T-cell (primary cell): Measurements from ENCODE around the gene MYH9. TPM values are rescaled to one million over a fixed set of nuclear protein-coding genes. Genes with fewer than 3 reads are reported as not detected.

Experiments
- ATAC-seq, 4 experiments: fragments of 200-7000 bp in 3 of 4; fragments of 150-1000 bp in 1 of 4; cut with Tn5 transposase; replicated peaks in 1 of 4; 1 replicate in 3 of 4; 2 replicates in 1 of 4; pipeline ENCODE4 v1.10.0; 2021; ENCODE audit warnings: moderate library complexity in 3 of 4, mild to moderate bottlenecking in 2 of 4, moderate number of reproducible peaks in 1 of 4
- CTCF ChIA-PET, 2 donors: fragments of 300-600 bp; sonication (Branson Sonifier 250); formaldehyde crosslinking; loops; one replicate each; lab custom pipeline; 2022; ENCODE audit warnings: antibody characterized with exemption in 2 of 2; lab: Charles Lee
- POLR2A ChIA-PET, 2 donors: fragments of 300-600 bp; sonication (Branson Sonifier 250); formaldehyde crosslinking; loops; one replicate each; lab custom pipeline; 2022; ENCODE audit warnings: antibody characterized with exemption in 2 of 2; lab: Charles Lee
- DNase-seq, 35 experiments: peaks; one replicate each; pipeline versions ENCODE4 v3.0.0 to v3.0.0-alpha.2; 2013 to 2023
- H3K27ac ChIP-seq: one replicate; pipeline ENCODE4 v1.5.1; 2013; ENCODE audit warnings: low read length
- H3K27me3 ChIP-seq, 2 experiments: replicated peaks in 1 of 2; 1 replicate in 1 of 2; 2 replicates in 1 of 2; pipeline versions ENCODE4 v1.6.1 to v1.7.0; 2013; ENCODE audit warnings: low read length in 1 of 2, mixed read lengths in 1 of 2; ENCODE audit not compliant: control insufficient read depth in 2 of 2, insufficient read depth in 2 of 2; ENCODE audit errors: extremely low read depth in 1 of 2
- H3K36me3 ChIP-seq, 2 donors: 1 replicate in 1 of 2; 2 replicates in 1 of 2; pipeline versions ENCODE4 v1.6.1 to v1.7.0; 2013; ENCODE audit warnings: low read length in 1 of 2; ENCODE audit not compliant: control insufficient read depth in 2 of 2, insufficient read depth in 1 of 2; ENCODE audit errors: extremely low read depth in 1 of 2
- H3K4me1 ChIP-seq, 2 experiments: 1 replicate in 1 of 2; 2 replicates in 1 of 2; pipeline versions ENCODE4 v1.6.1 to v1.7.0; 2013; ENCODE audit warnings: low read length in 2 of 2, mixed read lengths in 1 of 2; ENCODE audit not compliant: insufficient read depth in 2 of 2, control insufficient read depth in 1 of 2; ENCODE audit errors: extremely low read depth in 1 of 2
- H3K4me3 ChIP-seq, 2 donors: 1 replicate in 1 of 2; 2 replicates in 1 of 2; pipeline versions ENCODE4 v1.5.1 to v1.7.0; 2013; ENCODE audit warnings: mild to moderate bottlenecking in 2 of 2, low read length in 1 of 2, moderate library complexity in 1 of 2; ENCODE audit not compliant: control insufficient read depth in 1 of 2; ENCODE audit errors: extremely low read depth in 1 of 2
- H3K9me3 ChIP-seq: 2 replicates; pipeline ENCODE4 v1.7.0; 2013
- H3K27ac Mint-ChIP-seq, 2 donors: one replicate each; pipeline ENCODE4 v1.8.0; 2020 to 2021; ENCODE audit warnings: mild to moderate bottlenecking in 2 of 2, mixed read lengths in 2 of 2
- H3K27me3 Mint-ChIP-seq, 2 donors: one replicate each; pipeline ENCODE4 v1.8.0; 2021 to 2022; ENCODE audit warnings: mixed read lengths in 2 of 2
- H3K36me3 Mint-ChIP-seq: one replicate; pipeline ENCODE4 v1.8.0; 2021; ENCODE audit warnings: mixed read lengths
- H3K4me1 Mint-ChIP-seq, 3 donors: one replicate each; pipeline ENCODE4 v1.8.0; 2020 to 2022; ENCODE audit warnings: mixed read lengths in 3 of 3, mild to moderate bottlenecking in 1 of 3
- H3K4me3 Mint-ChIP-seq, 3 donors: one replicate each; pipeline ENCODE4 v1.8.0; 2020 to 2022; ENCODE audit warnings: mild to moderate bottlenecking in 3 of 3, mixed read lengths in 3 of 3, moderate library complexity in 3 of 3
- H3K9me3 Mint-ChIP-seq, 3 donors: one replicate each; pipeline ENCODE4 v1.8.0; 2020 to 2022; ENCODE audit warnings: mixed read lengths in 3 of 3
- WGBS: methylation state at CpG from one replicate; pipeline ENCODE4 v1.1.5; 2013; ENCODE audit warnings: missing lambda C conversion rate; ENCODE audit not compliant: insufficient coverage; 5-methylcytosine and 5-hydroxymethylcytosine counted together
- total RNA-seq, 35 experiments: library from RNA in 6 of 35; stranded (reverse) in 6 of 35; fragments of 120-200 nt in 1 of 35; gene quantifications; one replicate each; pipeline versions ENCODE4 v1.2.1 to v1.2.4 and lab custom pipeline; 2013 to 2026

Gene MYH9
- total RNA-seq, 5 donors from 2014 or later (not counting 1 experiment from before 2014, with no cell fraction given), result 816 to 1,109 (median 896) TPM

DNA sequence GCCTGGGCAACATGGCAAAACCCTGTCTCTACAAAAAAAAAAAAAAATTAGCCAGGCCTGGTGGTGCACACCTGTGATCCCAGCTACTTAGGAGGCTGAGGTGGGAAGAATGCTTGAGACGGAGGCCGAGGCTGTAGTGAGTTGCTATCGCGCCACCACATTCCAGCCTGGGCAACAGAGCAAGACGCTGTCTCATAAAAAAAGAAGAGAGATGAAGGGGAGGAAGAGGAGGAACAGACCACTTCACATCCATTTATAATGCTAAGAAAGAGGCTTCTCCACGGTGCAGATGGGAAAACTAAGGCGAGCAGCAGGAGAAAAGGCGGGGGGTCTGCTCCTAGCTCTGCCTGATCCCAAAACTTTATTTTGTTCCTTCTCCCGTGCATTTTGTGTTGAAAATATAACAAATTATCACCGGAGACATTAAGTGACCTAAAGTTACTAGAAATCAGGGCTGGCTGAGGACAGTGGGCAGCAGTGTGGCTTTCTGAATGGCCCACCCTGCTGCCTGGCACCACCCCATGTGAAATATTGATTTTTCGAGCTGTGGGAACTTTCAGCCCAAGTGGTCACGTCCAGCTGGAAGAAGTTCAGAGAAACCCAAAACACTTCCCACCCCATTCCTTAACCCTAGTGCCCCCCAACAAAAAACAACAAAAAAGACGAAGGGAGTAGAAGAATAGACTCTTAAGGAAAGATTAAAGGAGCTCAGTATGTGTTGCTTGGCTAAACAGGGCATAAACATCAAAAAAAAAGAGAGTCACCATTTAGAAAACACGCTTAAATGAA is 9.5 kb downstream of the MYH9 start:
- Mint-ChIP-seq H3K36me3 (peaks cover 39% of the 10 kb centered on the region), H3K4me1 (peaks cover 91 to 94% (median 93%) of the 10 kb centered on the region in 3 donors), H3K4me3 (peak overlapping the region; percentile 79 to 98 (median 80)), H3K27me3 (no peaks in the 10 kb centered on the region), H3K27ac (peak overlapping the region; percentile 99 to 100), H3K9me3 (no peaks in the 10 kb centered on the region)
- CTCF ChIA-PET, result interaction anchor here (0.6 to 2.2 kb wide), 7 partner anchors 10 to 92 kb away, joined by 3 to 11 read pairs (median 5); partner anchors contain the start of gene MYH9 (in 1 of the 2)
- H3K9me3 ChIP-seq, result no peaks in the 10 kb centered on the region
- no CpG with 5 or more reads among the region's 14 CpGs for WGBS
- POLR2A ChIA-PET, result interaction anchor here (0.5 to 7.1 kb wide), 10 partner anchors 14 to 730 kb away, joined by 3 to 64 read pairs (median 4); no protein-coding TSS in a partner anchor
- ATAC-seq (no peak), DNase-seq (no peak)
- H3K36me3 ChIP-seq, result peaks cover 1 to 22% of the 10 kb centered on the region in 2 donors
- H3K27me3 ChIP-seq, result no peaks in the 10 kb centered on the region
- peaks cover 78 to 100% of the 10 kb centered on the region in 2 experiments for H3K4me1 ChIP-seq
- H3K27ac ChIP-seq, result peak overlapping the region; percentile 89
- peak overlapping the region; percentile 23 to 31 for H3K4me3 ChIP-seq

DNA sequence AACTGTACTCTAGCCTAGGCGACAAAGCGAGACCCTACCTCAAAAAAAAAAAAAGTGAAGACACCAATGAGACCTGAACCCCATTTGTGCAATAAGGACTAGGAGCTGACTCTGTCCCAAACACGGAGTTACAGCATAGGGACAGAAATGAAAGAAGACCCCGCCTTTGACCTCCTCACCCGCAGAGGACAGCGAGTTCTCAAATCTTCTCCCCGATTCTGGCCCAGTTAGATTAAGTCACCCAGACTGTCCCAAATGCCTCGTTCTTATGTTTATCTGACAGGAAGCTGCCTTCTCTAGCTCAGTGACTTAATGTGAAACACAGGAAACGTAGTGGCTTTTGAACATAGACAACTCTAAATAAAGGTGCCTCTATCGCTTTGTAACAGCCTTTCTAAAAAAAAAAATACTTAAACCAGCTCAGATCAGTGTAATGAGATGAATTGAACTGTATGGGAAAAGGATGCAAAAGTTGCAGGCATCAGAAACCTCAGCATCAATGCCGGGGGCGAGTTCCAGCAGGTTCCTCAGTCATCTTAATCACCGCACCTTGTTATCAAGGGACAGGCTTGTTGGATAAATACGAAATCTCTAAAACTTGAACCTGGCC is 10.6 kb downstream of the MYH9 start:
- H3K27me3 Mint-ChIP-seq, result no peaks in the 10 kb centered on the region
- Histone ChIP-seq H3K27ac (peak overlapping the region; percentile 89), H3K27me3 (no peaks in the 10 kb centered on the region), H3K4me3 (peak overlapping the region; percentile 31 to 32), H3K9me3 (no peaks in the 10 kb centered on the region), H3K36me3 (peaks cover 0 to 20% of the 10 kb centered on the region in 2 donors), H3K4me1 (peaks cover 82 to 100% of the 10 kb centered on the region in 2 experiments)
- ChIA-PET CTCF (interaction anchor here in 1 of 2 donors (0.7 to 3.3 kb wide), 15 partner anchors 8 to 94 kb away, joined by 3 to 42 read pairs (median 4); partner anchors contain the start of gene MYH9), POLR2A (interaction anchor here (0.6 to 7.1 kb wide), 11 partner anchors 8 to 77 kb away, joined by 3 to 64 read pairs (median 4); no protein-coding TSS in a partner anchor)
- DNase-seq (peak in 18 of 35 experiments; percentile 33 to 88 (median 52)), ATAC-seq (peak; percentile 70 to 86 (median 76))
- H3K36me3 Mint-ChIP-seq, result peaks cover 34% of the 10 kb centered on the region
- WGBS, result 0% methylated on average over 8 of the region's 14 CpGs
- peak overlapping the region; percentile 99 to 100 for H3K27ac Mint-ChIP-seq
- peak overlapping the region; percentile 79 to 98 (median 80) for H3K4me3 Mint-ChIP-seq
- no peaks in the 10 kb centered on the region for H3K9me3 Mint-ChIP-seq
- peaks cover 94 to 97% (median 95%) of the 10 kb centered on the region in 3 donors for H3K4me1 Mint-ChIP-seq

DNA sequence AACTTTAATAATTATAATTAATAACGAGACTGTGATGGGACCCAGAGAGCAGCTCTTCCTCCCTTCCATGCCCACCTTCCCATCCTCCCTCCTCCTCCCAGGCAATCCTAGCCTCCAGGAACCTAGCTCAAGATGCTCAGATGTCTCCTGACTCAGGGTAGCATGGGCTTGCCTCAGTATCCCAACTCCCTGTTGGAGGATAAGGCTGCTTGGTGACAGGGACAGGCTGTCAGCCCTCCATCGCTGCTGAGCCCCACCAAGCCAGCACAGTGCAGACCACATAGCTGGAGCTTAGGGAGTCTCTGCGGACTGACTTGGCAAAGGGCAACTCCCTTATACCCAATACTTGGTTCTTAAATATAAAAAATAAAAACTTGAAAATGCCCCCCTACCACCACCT is 11.5 kb downstream of the MYH9 start:
- ChIA-PET CTCF (interaction anchor here in 1 of 2 donors (1.3 to 3.3 kb wide), 4 partner anchors 11 to 22 kb away, joined by 6 to 42 read pairs (median 10); partner anchors contain the start of gene MYH9), POLR2A (interaction anchor here (0.5 to 7.1 kb wide), 7 partner anchors 9 to 75 kb away, joined by 3 to 64 read pairs (median 7); no protein-coding TSS in a partner anchor)
- H3K27me3 Mint-ChIP-seq, result no peaks in the 10 kb centered on the region
- Histone ChIP-seq H3K4me3 (peak overlapping the region; percentile 28 to 32), H3K36me3 (peaks cover 0 to 17% of the 10 kb centered on the region in 2 donors), H3K4me1 (peaks cover 82 to 100% of the 10 kb centered on the region in 2 experiments), H3K27ac (peak overlapping the region; percentile 89), H3K9me3 (no peaks in the 10 kb centered on the region), H3K27me3 (no peaks in the 10 kb centered on the region)
- H3K4me1 Mint-ChIP-seq, result peaks cover 94 to 97% (median 95%) of the 10 kb centered on the region in 3 donors
- WGBS, result no CpG with 5 or more reads among the region's 3 CpGs
- no peak for ATAC-seq
- no peaks in the 10 kb centered on the region for H3K9me3 Mint-ChIP-seq
- H3K27ac Mint-ChIP-seq, result peak overlapping the region; percentile 99 to 100
- peak in 2 of 35 experiments; percentile 5 to 26 for DNase-seq
- peak overlapping the region; percentile 79 to 98 (median 80) for H3K4me3 Mint-ChIP-seq
- H3K36me3 Mint-ChIP-seq, result peaks cover 31% of the 10 kb centered on the region

DNA sequence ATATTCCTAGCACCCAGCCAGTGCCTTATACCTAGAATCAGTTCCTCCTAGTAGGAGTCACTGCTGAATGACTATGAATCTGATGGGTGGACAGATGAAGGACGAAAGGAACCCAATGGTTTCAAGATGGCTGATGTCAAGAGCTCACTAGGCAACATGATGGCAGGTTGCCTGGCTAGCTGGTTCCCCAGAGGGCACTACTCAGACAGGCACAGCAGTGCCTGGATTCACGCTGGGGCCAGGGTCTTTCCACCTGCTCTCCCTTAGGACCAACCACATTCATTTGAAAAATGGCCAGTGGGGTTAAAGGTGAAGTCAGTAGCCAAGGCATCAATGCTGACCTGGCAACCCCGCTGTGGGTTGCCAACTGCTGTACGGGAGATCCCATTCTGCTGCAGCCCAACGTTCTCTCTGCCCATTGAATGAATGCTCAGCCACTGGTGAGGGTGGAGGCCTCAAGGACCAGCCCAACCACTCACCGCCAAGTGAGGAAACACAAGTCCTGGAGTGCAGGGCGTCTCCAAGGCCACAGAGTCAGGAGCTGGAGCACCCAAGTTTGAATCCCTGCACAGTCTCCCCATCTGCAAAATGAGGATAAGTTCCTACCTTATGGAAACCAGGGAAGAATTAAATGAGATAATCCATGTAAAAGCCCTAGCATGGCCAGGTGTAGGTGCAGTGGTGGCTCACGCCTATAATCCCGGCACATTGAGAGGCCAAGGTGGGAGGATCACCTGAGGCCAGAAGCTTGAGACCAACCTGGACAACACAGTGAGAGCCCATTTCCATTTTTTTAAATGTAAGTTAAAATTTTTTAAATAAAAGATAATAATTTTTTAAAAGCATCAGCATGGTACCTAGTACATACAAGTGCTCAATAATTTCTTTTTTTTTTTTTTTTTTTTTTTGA is 12.4 kb downstream of the MYH9 start:
- ChIA-PET POLR2A (interaction anchor here (0.5 to 7.1 kb wide), 2 partner anchors 11 to 15 kb away, joined by 6 to 64 read pairs; no protein-coding TSS in a partner anchor), CTCF (interaction anchor here in 1 of 2 donors (0.7 to 3.3 kb wide), 4 partner anchors 8 to 1260 kb away, joined by 3 to 42 read pairs (median 4); no protein-coding TSS in a partner anchor)
- Mint-ChIP-seq H3K27me3 (no peaks in the 10 kb centered on the region), H3K9me3 (no peaks in the 10 kb centered on the region), H3K36me3 (peaks cover 31% of the 10 kb centered on the region), H3K4me3 (peak overlapping the region; percentile 62 to 98 (median 63)), H3K27ac (peak overlapping the region; percentile 96 to 99), H3K4me1 (peaks cover 94 to 97% (median 96%) of the 10 kb centered on the region in 3 donors)
- Histone ChIP-seq H3K4me1 (peaks cover 81 to 100% of the 10 kb centered on the region in 2 experiments), H3K36me3 (peaks cover 0 to 11% of the 10 kb centered on the region in 2 donors), H3K27ac (peak overlapping the region; percentile 89), H3K9me3 (no peaks in the 10 kb centered on the region), H3K27me3 (no peaks in the 10 kb centered on the region), H3K4me3 (peak overlapping the region; percentile 2 to 19)
- DNase-seq (peak in 1 of 35 experiments; percentile 5), ATAC-seq (no peak)
- 51% methylated on average over 4 of the region's 9 CpGs for WGBS

DNA sequence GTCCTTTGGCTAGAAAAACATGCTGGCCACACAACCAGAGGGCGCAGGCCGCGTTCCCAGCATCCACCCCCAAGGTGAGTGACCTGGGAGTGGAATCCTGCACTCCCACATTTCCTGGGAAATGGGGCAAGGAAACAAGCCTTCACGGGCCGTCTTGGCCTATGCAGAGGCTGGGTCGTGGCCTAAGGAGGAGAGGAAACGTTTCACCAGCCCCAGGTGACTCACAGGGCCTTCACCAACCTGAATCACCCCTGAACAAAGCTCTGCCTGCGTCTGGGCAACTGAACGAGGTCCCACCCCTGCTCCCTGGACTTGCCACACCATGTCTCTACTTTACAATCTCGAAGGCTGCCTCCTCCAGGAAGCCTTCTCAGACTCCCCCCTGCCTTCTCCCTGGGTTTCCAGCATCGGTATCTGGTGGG is 13.2 kb downstream of the MYH9 start:
- H3K27ac ChIP-seq, result peak overlapping the region; percentile 89
- Mint-ChIP-seq H3K9me3 (no peaks in the 10 kb centered on the region), H3K27me3 (no peaks in the 10 kb centered on the region), H3K4me3 (peak overlapping the region; percentile 58 to 98 (median 62)), H3K36me3 (peaks cover 31% of the 10 kb centered on the region), H3K4me1 (peaks cover 94 to 97% (median 96%) of the 10 kb centered on the region in 3 donors), H3K27ac (peak overlapping the region; percentile 95 to 96)
- POLR2A ChIA-PET, result interaction anchor here in 1 of 2 donors (7.1 kb wide), 1 partner anchor 10 kb away, joined by 64 read pairs; no protein-coding TSS in a partner anchor
- peaks cover 83 to 100% of the 10 kb centered on the region in 2 experiments for H3K4me1 ChIP-seq
- ATAC-seq (peak in 3 of 4 experiments; percentile 25 to 37 (median 36)), DNase-seq (peak in 3 of 35 experiments; percentile 48 to 63 (median 63))
- H3K36me3 ChIP-seq, result peaks cover 0 to 11% of the 10 kb centered on the region in 2 donors
- H3K9me3 ChIP-seq, result no peaks in the 10 kb centered on the region
- no peaks in the 10 kb centered on the region for H3K27me3 ChIP-seq
- CTCF ChIA-PET, result interaction anchor here in 1 of 2 donors (0.7 to 3.3 kb wide), 2 partner anchors 7 to 9 kb away, joined by 3 to 42 read pairs; no protein-coding TSS in a partner anchor
- peak overlapping the region in 1 of 2 donors; percentile 2 for H3K4me3 ChIP-seq
- WGBS, result 13% methylated on average over 3 of the region's 11 CpGs
